IMR-90 (cell line): ENCODE data around the gene ZNF408. TPM values are rescaled to one million over a fixed set of nuclear protein-coding genes. Genes with fewer than 3 reads are reported as not detected.

Source experiments
- ATAC-seq: fragments of 200-7000 bp; cut with Tn5 transposase; 2 replicates; pipeline ENCODE4 v1.9.1; 2020; ENCODE audit warnings: low read depth, mild to moderate bottlenecking, moderate library complexity
- BruUV-seq: library from RNA; stranded (reverse); fragments of 400-500 nt; replicated peaks from 2 replicates; lab custom pipeline; 2021; lab: Mats Ljungman, UMichigan
- CTCF ChIA-PET: fragments of 300-600 bp; formaldehyde crosslinking; extraction: SDS; loops from one replicate; lab custom pipeline; 2021; ENCODE audit warnings: antibody characterized with exemption; lab: Yijun Ruan, JAX
- POLR2A ChIA-PET: fragments of 300-600 bp; sonication (Branson Sonifier 250); formaldehyde crosslinking; loops from one replicate; lab custom pipeline; 2022; ENCODE audit warnings: antibody characterized with exemption; ENCODE audit not compliant: unreplicated experiment; lab: Charles Lee
- DNase-seq: peaks from one replicate; pipeline ENCODE4 v3.0.0; 2013
- H2AFZ ChIP-seq: replicated peaks from 2 replicates; pipeline ENCODE3; 2013; ENCODE audit warnings: low read length, mild to moderate bottlenecking; ENCODE audit not compliant: poor library complexity
- H2AK5ac ChIP-seq: 2 replicates; pipeline ENCODE4 v1.6.1; 2013; ENCODE audit warnings: low read depth, low read length, inconsistent platforms
- H2AK9ac ChIP-seq: replicated peaks from 2 replicates; pipeline ENCODE3; 2013; ENCODE audit warnings: mild to moderate bottlenecking, low read depth, low read length, moderate library complexity; ENCODE audit not compliant: poor library complexity
- H2BK120ac ChIP-seq: 2 replicates; pipeline ENCODE4 v1.6.1; 2013; ENCODE audit warnings: low read depth, low read length, inconsistent platforms
- H2BK15ac ChIP-seq: 3 replicates; pipeline ENCODE4 v1.6.1; 2013; ENCODE audit warnings: low read depth, low read length, inconsistent platforms
- H2BK20ac ChIP-seq: 2 replicates; pipeline ENCODE4 v1.6.1; 2013; ENCODE audit warnings: low read depth, mild to moderate bottlenecking, inconsistent platforms, low read length, moderate library complexity
- H2BK5ac ChIP-seq: 2 replicates; pipeline ENCODE4 v1.6.1; 2013; ENCODE audit warnings: mild to moderate bottlenecking, low read depth, low read length, inconsistent platforms; ENCODE audit not compliant: poor library complexity, severe bottlenecking
- H3K14ac ChIP-seq: replicated peaks from 2 replicates; pipeline ENCODE4 v1.6.1; 2013; ENCODE audit warnings: low read depth, low read length, inconsistent platforms
- H3K18ac ChIP-seq: 2 replicates; pipeline ENCODE4 v1.6.1; 2013; ENCODE audit warnings: low read depth, low read length, control low read depth
- H3K23ac ChIP-seq: 2 replicates; pipeline ENCODE4 v1.6.1; 2013; ENCODE audit warnings: low read depth, low read length, inconsistent platforms
- H3K27ac ChIP-seq: 2 replicates; pipeline ENCODE4 v1.5.1; 2013; ENCODE audit warnings: mild to moderate bottlenecking, control low read depth, low read length; ENCODE audit not compliant: insufficient read depth
- H3K27me3 ChIP-seq: 2 replicates; pipeline ENCODE4 v1.6.1; 2013; ENCODE audit warnings: low read length; ENCODE audit not compliant: control insufficient read depth, insufficient read depth
- H3K36me3 ChIP-seq: 2 replicates; pipeline ENCODE4 v1.6.1; 2013; ENCODE audit warnings: low read length, mixed read lengths; ENCODE audit not compliant: control insufficient read depth, insufficient read depth
- H3K4ac ChIP-seq: 2 replicates; pipeline ENCODE4 v1.6.1; 2013; ENCODE audit warnings: low read depth, low read length, inconsistent platforms
- H3K4me1 ChIP-seq: 2 replicates; pipeline ENCODE4 v1.6.1; 2013; ENCODE audit warnings: low read length, mixed read lengths; ENCODE audit not compliant: control insufficient read depth, insufficient read depth
- H3K4me2 ChIP-seq: 2 replicates; pipeline ENCODE4 v1.6.1; 2013; ENCODE audit warnings: low read depth, mild to moderate bottlenecking, control low read depth, low read length, moderate library complexity
- H3K4me3 ChIP-seq: 2 replicates; pipeline ENCODE4 v1.5.1; 2013; ENCODE audit warnings: low read depth, mild to moderate bottlenecking, control low read depth, low read length, moderate library complexity; ENCODE audit not compliant: insufficient read depth
- H3K56ac ChIP-seq: 2 replicates; pipeline ENCODE4 v1.6.1; 2013; ENCODE audit warnings: low read length, inconsistent platforms; ENCODE audit not compliant: insufficient read depth; ENCODE audit errors: extremely low read depth
- H3K79me1 ChIP-seq, 2 experiments: 2 replicates each; pipeline ENCODE4 v1.6.1; 2013; ENCODE audit warnings: low read length in 2 of 2, inconsistent platforms in 1 of 2, low read depth in 1 of 2
- H3K9ac ChIP-seq: 2 replicates; pipeline ENCODE4 v1.6.1; 2013; ENCODE audit warnings: low read depth, low read length, control low read depth
- H3K9me1 ChIP-seq: 2 replicates; pipeline ENCODE4 v1.6.1; 2013; ENCODE audit warnings: low read length, inconsistent platforms; ENCODE audit not compliant: insufficient read depth
- H3K9me3 ChIP-seq: 2 replicates; pipeline ENCODE4 v1.6.1; 2013; ENCODE audit warnings: low read length; ENCODE audit not compliant: control insufficient read depth, insufficient read depth
- H4K20me1 ChIP-seq: 2 replicates; pipeline ENCODE4 v1.6.1; 2013; ENCODE audit warnings: low read length, inconsistent platforms; ENCODE audit not compliant: insufficient read depth
- H4K5ac ChIP-seq: 2 replicates; pipeline ENCODE4 v1.6.1; 2013; ENCODE audit warnings: mild to moderate bottlenecking, low read depth, low read length, control low read depth
- H4K8ac ChIP-seq, 2 experiments: 2 replicates each; pipeline ENCODE4 v1.6.1; 2013; ENCODE audit warnings: low read depth in 2 of 2, low read length in 2 of 2, control low read depth in 1 of 2, inconsistent platforms in 1 of 2
- H4K91ac ChIP-seq: 2 replicates; pipeline ENCODE4 v1.6.1; 2013; ENCODE audit warnings: low read depth, low read length, inconsistent platforms; ENCODE audit not compliant: insufficient read depth
- CEBPB ChIP-seq: IDR thresholded peaks from 2 replicates; pipeline ENCODE4 v1.6.1; 2012; ENCODE audit warnings: low read depth, low read length, improper control_type of control experiment
- CHD1 ChIP-seq: IDR thresholded peaks from 2 replicates; pipeline ENCODE4 v1.6.1; 2012; ENCODE audit warnings: low read depth, low read length, improper control_type of control experiment
- MAFK ChIP-seq: IDR thresholded peaks from 2 replicates; pipeline ENCODE4 v1.6.1; 2012; ENCODE audit warnings: low read depth, low read length, improper control_type of control experiment
- MXI1 ChIP-seq: IDR thresholded peaks from 2 replicates; pipeline ENCODE4 v1.6.1; 2012; ENCODE audit warnings: low read depth, mild to moderate bottlenecking, low read length, moderate library complexity, borderline replicate concordance
- POLR2A ChIP-seq: IDR thresholded peaks from 2 replicates; pipeline ENCODE4 v1.6.1; 2012; ENCODE audit warnings: mild to moderate bottlenecking, low read depth, low read length
- RCOR1 ChIP-seq: IDR thresholded peaks from 2 replicates; pipeline ENCODE4 v1.6.1; 2012; ENCODE audit warnings: mild to moderate bottlenecking, low read length, improper control_type of control experiment; ENCODE audit not compliant: insufficient replicate concordance
- SMC3 ChIP-seq: fragments of 150-350 bp; IDR thresholded peaks from 2 replicates; pipeline ENCODE4 v1.6.1; 2016; ENCODE audit warnings: low read depth, mild to moderate bottlenecking, antibody characterized with exemption, low read length, moderate library complexity
- WGBS, 2 experiments: methylation state at CpG; one replicate each; pipeline versions ENCODE4 v1.1.5 to v1.1.7; 2013; ENCODE audit warnings: missing lambda C conversion rate in 2 of 2; ENCODE audit not compliant: insufficient read length in 1 of 2; ENCODE audit errors: extremely low coverage in 2 of 2; 5-methylcytosine and 5-hydroxymethylcytosine counted together
- dilution Hi-C: fragments of 300-500 bp; cut with HindIII; formaldehyde crosslinking; loops from one replicate; pipeline ENCODE4 v1.14.3; 2018; ENCODE audit warnings: low sequenced_read_pairs; ENCODE audit not compliant: unreplicated experiment
- in situ Hi-C: fragments of 300-500 bp; cut with MboI; formaldehyde crosslinking; loops from 3 replicates; pipeline ENCODE4 v1.14.3; 2019; ENCODE audit warnings: low sequenced_read_pairs, inconsistent platforms, mixed read lengths
- intact Hi-C: fragments of 100-400 bp; cut with micrococcal nuclease; formaldehyde crosslinking; loops from 2 replicates; pipeline ENCODE4 v1.10.0; 2022
- polyA plus RNA-seq, 3 experiments: library from polyadenylated mRNA; depleted of rRNA; stranded (reverse); fragments of >200 nt; gene quantifications; 2 replicates each; pipeline ENCODE4 v1.2.3, GENCODE V29; 2012; ENCODE audit warnings: low replicate concordance in 1 of 3
- total RNA-seq: library from RNA; depleted of rRNA; stranded (reverse); fragments of >200 nt; gene quantifications from 2 replicates; pipeline ENCODE4 v1.2.3, GENCODE V29; 2012
- TF ChIP-seq, protein P1 (sequence below): fragments of 150-350 bp; IDR thresholded peaks from 2 replicates; pipeline ENCODE4 v1.6.1; 2017; ENCODE audit warnings: mild to moderate bottlenecking, antibody characterized with exemption, low read length, low read depth
- TF ChIP-seq, protein P2 (sequence below): conservative IDR thresholded peaks from 2 replicates; pipeline ENCODE4 v1.5.1; 2012; ENCODE audit warnings: mild to moderate bottlenecking, low read depth, low read length, improper control_type of control experiment
- TF ChIP-seq, protein P3 (sequence below): fragments of 150-350 bp; IDR thresholded peaks from 2 replicates; pipeline ENCODE4 v1.6.1; 2016; ENCODE audit warnings: low read depth, mild to moderate bottlenecking, low read length, moderate library complexity, borderline replicate concordance

ZNF408 gene
- total and polyA plus RNA-seq, 2 of the 4 experiments (the other 2 are of a cell fraction): 9.5 to 11.1 TPM

- no peak overlapping the region for H4K5ac ChIP-seq
- in situ Hi-C loops: no loop called here
- H3K4me3 ChIP-seq: no peak overlapping the region
- H2BK15ac ChIP-seq: no peak overlapping the region
- POLR2A ChIA-PET: no interaction called here
- H2BK5ac ChIP-seq: no peak overlapping the region
- no peak overlapping the region for H2AK9ac ChIP-seq
- no peak overlapping the region for H3K14ac ChIP-seq
- dilution Hi-C loops: no loop called here
- no peaks in the 10 kb centered on the region; the same call in 1 of the 2 replicates for H4K20me1 ChIP-seq
- CTCF ChIA-PET: no interaction called here
- no peaks in the 10 kb centered on the region; the same call in none of the 2 replicates for H3K9me1 ChIP-seq
- no peak overlapping the region for H3K27ac ChIP-seq
- no peak overlapping the region for H2BK20ac ChIP-seq
- no TSS peak for BruUV-seq
- no peaks in the 10 kb centered on the region for H3K9me3 ChIP-seq
- H3K4ac ChIP-seq: no peak overlapping the region
- 98% methylated on average over 16 of the region's 31 CpGs; no CpG with 5 or more reads in 1 of the 2 experiments for WGBS, 2 experiments
- TF ChIP-seq MAFK (no peak), SMC3 (no peak), RCOR1 (no peak), CHD1 (no peak), POLR2A (no peak), MXI1 (no peak), CEBPB (no peak)
- TF ChIP-seq, protein P1, sequence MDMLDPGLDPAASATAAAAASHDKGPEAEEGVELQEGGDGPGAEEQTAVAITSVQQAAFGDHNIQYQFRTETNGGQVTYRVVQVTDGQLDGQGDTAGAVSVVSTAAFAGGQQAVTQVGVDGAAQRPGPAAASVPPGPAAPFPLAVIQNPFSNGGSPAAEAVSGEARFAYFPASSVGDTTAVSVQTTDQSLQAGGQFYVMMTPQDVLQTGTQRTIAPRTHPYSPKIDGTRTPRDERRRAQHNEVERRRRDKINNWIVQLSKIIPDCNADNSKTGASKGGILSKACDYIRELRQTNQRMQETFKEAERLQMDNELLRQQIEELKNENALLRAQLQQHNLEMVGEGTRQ: no peak
- TF ChIP-seq, protein P2, sequence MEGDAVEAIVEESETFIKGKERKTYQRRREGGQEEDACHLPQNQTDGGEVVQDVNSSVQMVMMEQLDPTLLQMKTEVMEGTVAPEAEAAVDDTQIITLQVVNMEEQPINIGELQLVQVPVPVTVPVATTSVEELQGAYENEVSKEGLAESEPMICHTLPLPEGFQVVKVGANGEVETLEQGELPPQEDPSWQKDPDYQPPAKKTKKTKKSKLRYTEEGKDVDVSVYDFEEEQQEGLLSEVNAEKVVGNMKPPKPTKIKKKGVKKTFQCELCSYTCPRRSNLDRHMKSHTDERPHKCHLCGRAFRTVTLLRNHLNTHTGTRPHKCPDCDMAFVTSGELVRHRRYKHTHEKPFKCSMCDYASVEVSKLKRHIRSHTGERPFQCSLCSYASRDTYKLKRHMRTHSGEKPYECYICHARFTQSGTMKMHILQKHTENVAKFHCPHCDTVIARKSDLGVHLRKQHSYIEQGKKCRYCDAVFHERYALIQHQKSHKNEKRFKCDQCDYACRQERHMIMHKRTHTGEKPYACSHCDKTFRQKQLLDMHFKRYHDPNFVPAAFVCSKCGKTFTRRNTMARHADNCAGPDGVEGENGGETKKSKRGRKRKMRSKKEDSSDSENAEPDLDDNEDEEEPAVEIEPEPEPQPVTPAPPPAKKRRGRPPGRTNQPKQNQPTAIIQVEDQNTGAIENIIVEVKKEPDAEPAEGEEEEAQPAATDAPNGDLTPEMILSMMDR: no peak
- TF ChIP-seq, protein P3, sequence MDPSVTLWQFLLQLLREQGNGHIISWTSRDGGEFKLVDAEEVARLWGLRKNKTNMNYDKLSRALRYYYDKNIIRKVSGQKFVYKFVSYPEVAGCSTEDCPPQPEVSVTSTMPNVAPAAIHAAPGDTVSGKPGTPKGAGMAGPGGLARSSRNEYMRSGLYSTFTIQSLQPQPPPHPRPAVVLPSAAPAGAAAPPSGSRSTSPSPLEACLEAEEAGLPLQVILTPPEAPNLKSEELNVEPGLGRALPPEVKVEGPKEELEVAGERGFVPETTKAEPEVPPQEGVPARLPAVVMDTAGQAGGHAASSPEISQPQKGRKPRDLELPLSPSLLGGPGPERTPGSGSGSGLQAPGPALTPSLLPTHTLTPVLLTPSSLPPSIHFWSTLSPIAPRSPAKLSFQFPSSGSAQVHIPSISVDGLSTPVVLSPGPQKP: no peak
- no peaks in the 10 kb centered on the region for H3K4me1 ChIP-seq
- no peak overlapping the region for H3K23ac ChIP-seq
- no peak overlapping the region for H3K9ac ChIP-seq
- H3K36me3 ChIP-seq: peaks cover 50% of the 10 kb centered on the region
- intact Hi-C loops: no loop called here
- DNase-seq (no peak), ATAC-seq (no peak)
- no peak overlapping the region for H4K91ac ChIP-seq
- no peak overlapping the region for H3K56ac ChIP-seq
- H3K27me3 ChIP-seq: no peaks in the 10 kb centered on the region
- H3K4me2 ChIP-seq: no peak overlapping the region
- H3K18ac ChIP-seq: no peak overlapping the region
- no peak overlapping the region for H4K8ac ChIP-seq
- no peak overlapping the region for H2AK5ac ChIP-seq
- H2BK120ac ChIP-seq: no peak overlapping the region
- H2AFZ ChIP-seq: no peak overlapping the region
- peaks cover 15 to 65% of the 10 kb centered on the region in 2 experiments for H3K79me1 ChIP-seq
These were observed 4.3 kb downstream of the ZNF408 start for GRCh38 chr11:46705070-46705688.
